Lung (tissue), 12 donors: ENCODE measurements around the gene CCDC3. TPM values are rescaled to one million over a fixed set of nuclear protein-coding genes. Genes with fewer than 3 reads are reported as not detected.
"Not testable (repeated sequence)": the region's sequence is repeated elsewhere in the genome, so short reads cannot be mapped to it uniquely, and the experiment has no call there.

Experiments
- ATAC-seq: fragments of 200-7000 bp; cut with Tn5 transposase; one replicate; pipeline ENCODE4 v1.9.1; 2020; ENCODE audit warnings: moderate number of reproducible peaks; ENCODE audit not compliant: insufficient read depth, low FRiP score
- DNase-seq, 3 donors: peaks; one replicate each; pipeline ENCODE4 v3.0.0-alpha.2; 2013 to 2017
- H3K27ac ChIP-seq, 2 donors: one replicate each; pipeline ENCODE4 v1.5.1; 2013; ENCODE audit warnings: mild to moderate bottlenecking in 2 of 2, moderate library complexity in 2 of 2, control low read depth in 1 of 2, inconsistent platforms in 1 of 2, low read depth in 1 of 2, low read length in 1 of 2
- H3K27me3 ChIP-seq, 3 donors: one replicate each; pipeline ENCODE4 v1.5.1; 2013; ENCODE audit warnings: low read length in 2 of 3; ENCODE audit not compliant: control insufficient read depth in 3 of 3, insufficient read depth in 3 of 3
- H3K36me3 ChIP-seq, 4 donors: one replicate each; pipeline ENCODE4 v1.5.1; 2013; ENCODE audit warnings: low read length in 4 of 4, mild to moderate bottlenecking in 1 of 4, moderate library complexity in 1 of 4; ENCODE audit not compliant: control insufficient read depth in 4 of 4, insufficient read depth in 4 of 4
- H3K4me1 ChIP-seq, 5 donors: one replicate each; pipeline ENCODE4 v1.5.1; 2013; ENCODE audit warnings: low read length in 5 of 5, mild to moderate bottlenecking in 2 of 5, moderate library complexity in 1 of 5; ENCODE audit not compliant: control insufficient read depth in 5 of 5, insufficient read depth in 5 of 5
- H3K4me3 ChIP-seq: one replicate; pipeline ENCODE4 v1.5.1; 2013; ENCODE audit warnings: mild to moderate bottlenecking, control low read depth, moderate library complexity
- H3K9ac ChIP-seq, 2 donors: one replicate each; pipeline ENCODE4 v1.5.1; 2013; ENCODE audit warnings: low read length in 2 of 2, control low read depth in 1 of 2; ENCODE audit not compliant: insufficient read depth in 1 of 2
- H3K9me3 ChIP-seq, 4 donors: one replicate each; pipeline ENCODE4 v1.5.1; 2013; ENCODE audit warnings: low read length in 3 of 4, mild to moderate bottlenecking in 1 of 4, moderate library complexity in 1 of 4; ENCODE audit not compliant: control insufficient read depth in 4 of 4, insufficient read depth in 3 of 4
- WGBS, 2 donors: extraction: QIAGEN DNeasy Blood & Tissue Kit; methylation state at CpG; one replicate each; pipeline ENCODE4 v1.1.7; 2013; 5-methylcytosine and 5-hydroxymethylcytosine counted together
- polyA plus RNA-seq, 2 donors: library from polyadenylated mRNA; stranded (reverse); fragments of 200-250 nt; gene quantifications; one replicate each; pipeline ENCODE4 v1.2.1, GENCODE V29; 2013
- total RNA-seq, 2 donors: library from RNA; depleted of rRNA in 1 of 2; stranded (reverse); fragments of >200 nt in 1 of 2; gene quantifications; one replicate each; pipeline ENCODE4 v1.2.1, GENCODE V29; 2014 to 2021
- TF ChIP-seq, protein P1 (sequence below): IDR thresholded peaks from 2 replicates; pipeline ENCODE4 v1.5.1; 2012; ENCODE audit warnings: mild to moderate bottlenecking; ENCODE audit errors: control extremely low read depth, extremely low read depth
- donor health status: control.
- donor health status: control.
- donor health status: Bipolar disorder and iron deficiency.
- donor health status: healthy.
- donor health status: DM: yes; HTN: yes; CAD: no.

CCDC3 gene
- total and polyA plus RNA-seq, 4 donors: 4.1 to 21.5 (median 11.0) TPM

DNA sequence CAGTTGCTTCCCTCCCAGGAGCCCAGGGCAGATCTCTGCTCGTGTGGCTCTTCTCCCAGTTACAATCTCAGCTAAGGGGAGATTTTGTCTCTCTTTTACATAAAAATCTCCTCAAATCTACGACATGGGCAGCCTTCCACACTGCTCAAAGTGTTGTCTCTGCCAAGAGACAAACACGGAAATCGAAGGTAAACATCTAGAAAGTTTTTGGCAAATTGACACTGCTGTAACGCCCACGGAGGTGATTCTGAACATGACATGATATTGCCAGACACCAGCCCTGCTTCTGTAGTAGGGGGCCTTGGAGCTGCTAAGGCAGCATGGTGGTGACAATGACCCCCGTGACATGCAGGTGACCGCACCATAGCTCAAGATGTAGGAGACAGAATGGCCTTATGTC is 128.3 kb downstream of the CCDC3 start:
- no peak overlapping the region for H3K9ac ChIP-seq
- DNase-seq: peak in 1 of 3 donors; percentile 12
- peaks cover 0 to 18% (median 3%) of the 10 kb centered on the region in 5 donors for H3K4me1 ChIP-seq
- WGBS, 2 donors: 57 to 80% methylated on average over 8 of the region's 8 CpGs
- H3K36me3 ChIP-seq: no peaks in the 10 kb centered on the region
- TF ChIP-seq, protein P1, sequence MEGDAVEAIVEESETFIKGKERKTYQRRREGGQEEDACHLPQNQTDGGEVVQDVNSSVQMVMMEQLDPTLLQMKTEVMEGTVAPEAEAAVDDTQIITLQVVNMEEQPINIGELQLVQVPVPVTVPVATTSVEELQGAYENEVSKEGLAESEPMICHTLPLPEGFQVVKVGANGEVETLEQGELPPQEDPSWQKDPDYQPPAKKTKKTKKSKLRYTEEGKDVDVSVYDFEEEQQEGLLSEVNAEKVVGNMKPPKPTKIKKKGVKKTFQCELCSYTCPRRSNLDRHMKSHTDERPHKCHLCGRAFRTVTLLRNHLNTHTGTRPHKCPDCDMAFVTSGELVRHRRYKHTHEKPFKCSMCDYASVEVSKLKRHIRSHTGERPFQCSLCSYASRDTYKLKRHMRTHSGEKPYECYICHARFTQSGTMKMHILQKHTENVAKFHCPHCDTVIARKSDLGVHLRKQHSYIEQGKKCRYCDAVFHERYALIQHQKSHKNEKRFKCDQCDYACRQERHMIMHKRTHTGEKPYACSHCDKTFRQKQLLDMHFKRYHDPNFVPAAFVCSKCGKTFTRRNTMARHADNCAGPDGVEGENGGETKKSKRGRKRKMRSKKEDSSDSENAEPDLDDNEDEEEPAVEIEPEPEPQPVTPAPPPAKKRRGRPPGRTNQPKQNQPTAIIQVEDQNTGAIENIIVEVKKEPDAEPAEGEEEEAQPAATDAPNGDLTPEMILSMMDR: no peak
- peaks cover 0 to 9% (median 0%) of the 10 kb centered on the region in 3 donors for H3K27me3 ChIP-seq
- no peaks in the 10 kb centered on the region for H3K9me3 ChIP-seq
- no peak overlapping the region for H3K4me3 ChIP-seq
- ATAC-seq: no peak
- H3K27ac ChIP-seq: no peak overlapping the region

DNA sequence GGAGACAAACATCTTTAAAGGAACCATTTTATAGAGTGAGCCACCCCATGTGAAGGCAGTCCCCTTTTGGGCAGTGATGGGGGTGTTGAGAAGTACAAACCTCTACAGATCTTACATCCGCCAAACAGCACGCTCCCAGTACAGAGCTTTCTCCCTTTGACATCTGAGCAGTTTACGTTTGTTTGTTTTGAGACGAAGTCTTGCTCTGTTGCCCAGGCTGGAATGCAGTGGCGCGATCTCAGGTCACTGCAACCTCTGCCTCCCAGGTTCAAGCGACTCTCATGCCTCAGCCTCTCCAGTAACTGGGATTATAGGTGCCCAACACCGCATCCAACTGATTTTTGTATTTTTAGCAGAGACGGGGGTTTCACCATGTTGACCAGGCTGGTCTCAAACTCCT is 128.9 kb downstream of the CCDC3 start:
- H3K9me3 ChIP-seq: no peaks in the 10 kb centered on the region
- no peak for ATAC-seq
- no peak overlapping the region for H3K4me3 ChIP-seq
- no peak overlapping the region for H3K9ac ChIP-seq
- WGBS, 2 donors: 82 to 93% methylated on average over 9 of the region's 9 CpGs
- no peaks in the 10 kb centered on the region for H3K36me3 ChIP-seq
- no peak overlapping the region for H3K27ac ChIP-seq
- peaks cover 0 to 9% (median 0%) of the 10 kb centered on the region in 3 donors for H3K27me3 ChIP-seq
- no peak for DNase-seq
- TF ChIP-seq, protein P1: no peak
- H3K4me1 ChIP-seq: peaks cover 0 to 18% (median 3%) of the 10 kb centered on the region in 5 donors

DNA sequence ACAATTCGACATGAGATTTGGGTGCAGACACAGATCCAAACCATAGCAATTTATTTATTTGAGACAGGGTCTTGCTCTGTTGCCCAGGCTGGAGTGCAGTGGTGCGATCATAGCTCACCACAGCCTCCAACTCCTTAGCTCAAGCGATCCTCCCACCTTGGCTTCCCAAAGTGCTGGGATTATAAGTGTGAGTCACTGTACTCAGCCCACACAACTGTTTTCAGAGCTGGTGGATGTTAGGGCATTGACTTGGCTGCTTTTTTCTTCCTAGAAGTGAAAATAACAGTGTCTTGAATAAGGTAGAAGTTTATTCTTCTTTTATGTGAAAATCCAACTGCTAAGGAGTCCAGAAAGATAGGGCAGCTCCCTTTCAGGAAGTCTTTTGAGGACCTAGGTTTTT is 132.1 kb downstream of the CCDC3 start:
- no peak for DNase-seq
- TF ChIP-seq, protein P1: no peak
- no peak for ATAC-seq
- no peak overlapping the region for H3K9ac ChIP-seq
- no peak overlapping the region for H3K27ac ChIP-seq
- H3K4me1 ChIP-seq: peaks cover 0 to 5% (median 0%) of the 10 kb centered on the region in 5 donors
- H3K9me3 ChIP-seq: no peaks in the 10 kb centered on the region
- 91 to 96% methylated on average over 3 of the region's 3 CpGs for WGBS, 2 donors
- H3K4me3 ChIP-seq: no peak overlapping the region
- peaks cover 0 to 7% (median 0%) of the 10 kb centered on the region in 3 donors for H3K27me3 ChIP-seq
- no peaks in the 10 kb centered on the region for H3K36me3 ChIP-seq

DNA sequence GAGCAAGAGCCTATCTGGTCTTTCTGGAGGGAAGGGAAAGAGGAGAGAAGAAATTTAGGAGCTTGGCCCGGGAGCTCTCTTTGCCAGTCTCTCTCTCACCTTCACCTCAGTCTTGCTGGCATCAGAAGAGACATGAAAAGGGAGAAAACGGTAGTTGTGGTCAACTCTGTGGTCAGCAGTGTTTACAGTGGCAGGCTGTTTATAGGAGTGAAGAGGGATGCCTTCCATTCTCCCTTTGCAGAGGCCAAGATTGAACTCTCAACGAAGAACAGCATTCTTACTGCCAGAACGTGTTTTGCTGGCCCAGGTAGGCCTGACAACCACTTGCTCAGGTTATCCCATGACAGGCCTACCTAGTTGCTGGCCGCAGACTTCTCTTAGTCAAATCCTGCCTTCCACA is 133.3 kb downstream of the CCDC3 start:
- H3K27me3 ChIP-seq: peaks cover 0 to 7% (median 0%) of the 10 kb centered on the region in 3 donors
- H3K36me3 ChIP-seq: no peaks in the 10 kb centered on the region
- 56 to 66% methylated on average over 5 of the region's 5 CpGs for WGBS, 2 donors
- no peaks in the 10 kb centered on the region for H3K9me3 ChIP-seq
- no peak overlapping the region for H3K4me3 ChIP-seq
- ATAC-seq (no peak), DNase-seq (no peak)
- no peak overlapping the region for H3K9ac ChIP-seq
- no peak overlapping the region for H3K27ac ChIP-seq
- peaks cover 0 to 4% (median 0%) of the 10 kb centered on the region in 5 donors for H3K4me1 ChIP-seq
- TF ChIP-seq, protein P1: no peak

DNA sequence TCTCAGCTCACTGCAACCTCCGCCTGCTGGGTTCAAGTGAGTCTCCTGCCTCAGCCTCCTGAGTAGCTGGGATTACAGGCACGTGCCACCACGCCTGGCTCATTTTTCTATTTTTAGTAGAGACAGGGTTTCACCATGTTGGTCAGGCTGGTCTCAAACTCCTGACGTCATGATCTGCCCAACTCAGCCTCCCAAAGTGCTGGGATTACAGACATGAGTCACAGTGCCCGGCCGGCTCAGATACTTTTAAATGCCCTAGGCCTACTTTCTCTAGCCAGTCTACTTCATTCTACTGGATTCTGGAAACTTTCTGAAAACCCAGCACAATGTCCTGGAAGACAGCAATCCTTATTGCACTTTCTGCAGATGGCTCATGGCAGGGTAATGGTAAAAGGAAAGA is 136.0 kb downstream of the CCDC3 start:
- H3K4me3 ChIP-seq, DNase-seq, H3K27me3 ChIP-seq, H3K9me3 ChIP-seq, H3K4me1 ChIP-seq, H3K27ac ChIP-seq, H3K36me3 ChIP-seq, ATAC-seq, H3K9ac ChIP-seq: not testable (repeated sequence)
- WGBS, 2 donors: 92% methylated on average over 6 of the region's 6 CpGs
